WERI-Rb-1 (cell line): ENCODE results near the gene CUZD1.
"Not testable (repeated sequence)": the region's sequence is repeated elsewhere in the genome, so short reads cannot be mapped to it uniquely, and the experiment has no call there.

Source experiments
- DNase-seq: peaks from one replicate; pipeline ENCODE4 v3.0.0-alpha.2; 2020
- H3K27ac ChIP-seq: fragments of 250-450 bp; sonication (Bioruptor Pico); 2 replicates; pipeline ENCODE4 v1.5.1; 2020; ENCODE audit warnings: mild to moderate bottlenecking, moderate library complexity
- H3K27me3 ChIP-seq: fragments of 250-450 bp; sonication (Bioruptor Pico); 2 replicates; pipeline ENCODE4 v1.5.1; 2021; ENCODE audit warnings: mild to moderate bottlenecking, low read depth, moderate library complexity; ENCODE audit not compliant: insufficient read depth, severe bottlenecking
- H3K36me3 ChIP-seq: fragments of 250-450 bp; sonication (Bioruptor Pico); 2 replicates; pipeline ENCODE4 v1.5.1; 2020; ENCODE audit warnings: mild to moderate bottlenecking, moderate library complexity
- H3K4me3 ChIP-seq: 2 replicates; pipeline ENCODE4 v1.5.1; 2011; ENCODE audit warnings: low read depth, mild to moderate bottlenecking, control low read depth, low read length
- H3K9me3 ChIP-seq: fragments of 250-450 bp; sonication (Bioruptor Pico); 2 replicates; pipeline ENCODE4 v1.5.1; 2021; ENCODE audit warnings: mild to moderate bottlenecking, moderate library complexity; ENCODE audit not compliant: severe bottlenecking
- CTCF ChIP-seq: IDR thresholded peaks from 2 replicates; pipeline ENCODE4 v1.5.1; 2011; ENCODE audit warnings: low read depth, mild to moderate bottlenecking, control low read depth, inconsistent platforms, low read length

CUZD1 gene

DNA sequence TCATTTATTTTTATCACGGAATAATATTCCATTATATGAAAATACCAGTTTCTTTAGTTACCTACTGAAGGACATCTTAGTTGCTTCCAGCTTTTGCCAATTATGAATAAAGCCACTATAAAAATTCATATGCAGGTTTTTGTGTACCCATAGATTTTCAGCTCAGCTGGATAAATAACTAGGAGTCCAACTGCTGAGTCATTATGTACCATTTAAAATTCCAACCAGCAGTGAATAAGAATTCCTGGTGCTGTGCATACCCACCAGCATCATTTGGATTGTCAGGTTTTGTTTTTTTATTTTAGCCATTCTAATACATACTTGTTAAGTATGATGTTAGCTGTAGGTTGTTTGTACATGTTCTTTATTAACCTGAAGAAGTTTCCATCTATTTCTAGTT is 19.2 kb upstream of the CUZD1 start:
- no peak overlapping the region for H3K27ac ChIP-seq
- TF ChIP-seq CTCF = no peak
- DNase-seq = no peak

GRCh38 chr10:122864194-122864592 is 18.5 kb upstream of the CUZD1 start:
- Histone ChIP-seq H3K27me3 (no peaks in the 10 kb centered on the region), H3K36me3 (no peaks in the 10 kb centered on the region), H3K27ac (no peak overlapping the region), H3K9me3 (peaks cover 9% of the 10 kb centered on the region), H3K4me3 (no peak overlapping the region)
- no peak for DNase-seq
- no peak for TF ChIP-seq CTCF

More for the DNA sequence above, 19.2 kb upstream of the CUZD1 start:
- Histone ChIP-seq H3K27me3 (no peaks in the 10 kb centered on the region), H3K4me3 (no peak overlapping the region), H3K9me3 (peaks cover 9% of the 10 kb centered on the region), H3K36me3 (no peaks in the 10 kb centered on the region)

- no peak for TF ChIP-seq CTCF
- H3K36me3 ChIP-seq = no peaks in the 10 kb centered on the region
- H3K9me3 ChIP-seq = peaks cover 9% of the 10 kb centered on the region
- no peak overlapping the region for H3K4me3 ChIP-seq
- H3K27ac ChIP-seq = no peak overlapping the region
- no peaks in the 10 kb centered on the region for H3K27me3 ChIP-seq
- no peak for DNase-seq
Observed at GRCh38 chr10:122863216-122864193, 17.8 kb upstream of the CUZD1 start.

- Histone ChIP-seq H3K9me3 (peaks cover under 1% of the 10 kb centered on the region), H3K27me3 (no peaks in the 10 kb centered on the region), H3K4me3 (no peak overlapping the region), H3K27ac (no peak overlapping the region), H3K36me3 (no peaks in the 10 kb centered on the region)
- DNase-seq = no peak
- no peak for TF ChIP-seq CTCF
Observed at GRCh38 chr10:122861711-122862161, 16.1 kb upstream of the CUZD1 start.

DNA sequence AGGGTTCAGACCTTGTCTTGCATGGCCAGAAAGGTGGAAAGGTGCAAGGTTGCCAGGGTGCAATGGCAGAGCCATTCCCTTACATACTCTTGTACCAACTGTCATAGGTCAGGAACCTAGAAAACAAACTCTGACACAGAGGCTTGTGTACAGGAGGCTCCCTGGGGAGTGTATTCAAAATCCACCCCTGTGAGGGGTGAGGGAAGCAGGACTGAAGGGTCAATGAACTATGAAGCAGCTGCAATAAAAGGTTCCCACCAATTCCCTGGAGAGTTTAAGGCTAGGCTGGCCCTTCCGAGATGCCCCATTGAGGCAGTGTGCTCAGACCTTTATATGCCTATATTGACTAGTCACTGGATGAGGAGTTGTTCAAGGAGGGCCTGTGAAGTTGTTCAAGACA is 13.9 kb upstream of the CUZD1 start:
- no peak for TF ChIP-seq CTCF
- no peak for DNase-seq
- H3K27ac ChIP-seq = no peak overlapping the region
- H3K4me3 ChIP-seq = no peak overlapping the region
- no peaks in the 10 kb centered on the region for H3K27me3 ChIP-seq
- no peaks in the 10 kb centered on the region for H3K36me3 ChIP-seq
- H3K9me3 ChIP-seq = no peaks in the 10 kb centered on the region

GRCh38 chr10:122858042-122858441 is 12.4 kb upstream of the CUZD1 start:
- H3K9me3 ChIP-seq, H3K27me3 ChIP-seq, DNase-seq, H3K27ac ChIP-seq, H3K4me3 ChIP-seq, H3K36me3 ChIP-seq: not testable (repeated sequence)
